H1 (cell line): ENCODE measurements around the gene UNC13C. TPM values are rescaled to one million over a fixed set of nuclear protein-coding genes. Genes with fewer than 3 reads are reported as not detected.

Experiments
- BRCA1 ChIP-seq: IDR thresholded peaks from 2 replicates; pipeline ENCODE4 v1.6.1; 2012; ENCODE audit warnings: low read depth, low read length, improper control_type of control experiment
- CBX5 ChIP-seq: fragments of 300-800, 300-1000 bp; sonication (generic); IDR thresholded peaks from 2 replicates; pipeline ENCODE4 v1.7.1; 2016; ENCODE audit warnings: antibody characterized with exemption, low read length, low read depth
- CHD2 ChIP-seq: IDR thresholded peaks from 2 replicates; pipeline ENCODE4 v1.6.1; 2012; ENCODE audit warnings: low read length, improper control_type of control experiment
- HDAC2 ChIP-seq, 2 experiments: fragments of 300-600 bp in 1 of 2; sonication (generic) in 1 of 2; IDR thresholded peaks; 2 replicates each; pipeline ENCODE4 v1.6.1; 2011 to 2012; ENCODE audit warnings: low read depth in 2 of 2, low read length in 2 of 2, mild to moderate bottlenecking in 2 of 2, moderate library complexity in 2 of 2, borderline replicate concordance in 1 of 2, inconsistent platforms in 1 of 2
- PHF8 ChIP-seq: fragments of 200-600 bp; sonication (generic); conservative IDR thresholded peaks from 2 replicates; pipeline ENCODE4 v1.7.1; 2012; ENCODE audit warnings: low read depth, mild to moderate bottlenecking, inconsistent platforms, low read length, moderate library complexity
- RXRA ChIP-seq: IDR thresholded peaks from 2 replicates; pipeline ENCODE4 v1.6.1; 2011; ENCODE audit warnings: low read depth, mild to moderate bottlenecking, low read length, moderate library complexity; ENCODE audit not compliant: insufficient read depth
- polyA plus RNA-seq, 7 experiments: library from polyadenylated mRNA; depleted of rRNA in 3 of 7; stranded (reverse) in 5 of 7; unstranded in 2 of 7; fragments of >200 nt in 5 of 7; fragments of 200-250 nt in 2 of 7; gene quantifications; 1 replicate in 5 of 7; 2 replicates in 1 of 7; 4 replicates in 1 of 7; pipeline versions ENCODE4 v1.2.1 to v1.2.3, GENCODE V29; 2011 to 2013; ENCODE audit warnings: missing spikeins in 2 of 7, mixed read lengths in 2 of 7
- total RNA-seq: library from RNA; stranded (reverse); fragmentation: NEBNext Ultra II Directional; extraction: Animal tissue kit (Norgen Biotek cat#: 25700); gene quantifications from 2 replicates; pipeline ENCODE4 v1.2.1, GENCODE V29; 2021

Gene UNC13C
- total and polyA plus RNA-seq, 2 of the 8 experiments (the other 6 are each of a cell fraction or from before 2014, with no cell fraction given): 0.02 to 0.13 TPM

GRCh38 chr15:54636147-54636546 is 657.9 kb downstream of the UNC13C start (continued):
- no peak for TF ChIP-seq BRCA1
- no peak for TF ChIP-seq PHF8
- TF ChIP-seq HDAC2 (IDR thresholded peaks at IDR 0.05; ENCODE audit: borderline replicate concordance in 1 of 2, low read depth in 2 of 2, low read length in 2 of 2): no peak
- TF ChIP-seq RXRA: no peak
- TF ChIP-seq CHD2: no peak
- no peak for TF ChIP-seq CBX5
- TF ChIP-seq, all 59 proteins: peak for 0
